K562 (cell line): ENCODE measurements around the gene ZNF106. TPM values are rescaled to one million over a fixed set of nuclear protein-coding genes. Genes with fewer than 3 reads are reported as not detected.

Source experiments
- ELF1 ChIP-seq: fragments of 200-800 bp; sonication (Bioruptor generic); IDR thresholded peaks from 2 replicates; pipeline ENCODE4 v1.6.1; 2016; ENCODE audit warnings: missing genetic modification characterization, missing compliant biosample characterization
- EWSR1 ChIP-seq: fragments of 450-650 bp; IDR thresholded peaks from 2 replicates; pipeline ENCODE4 v1.6.1; 2018; ENCODE audit warnings: borderline replicate concordance, mild to moderate bottlenecking, low read depth, moderate library complexity; ENCODE audit not compliant: partially characterized antibody
- FOXJ3 ChIP-seq: sonication (generic); formaldehyde crosslinking; IDR thresholded peaks from 2 replicates; pipeline ENCODE4 v1.4.0; 2020; ENCODE audit warnings: mild to moderate bottlenecking, missing genetic modification reagents
- FOXM1 ChIP-seq, 2 experiments: fragments of 450-650 bp in 1 of 2; sonication (generic) in 1 of 2; formaldehyde crosslinking in 1 of 2; IDR thresholded peaks; 2 replicates each; pipeline versions ENCODE4 v1.6.1 to v1.9.0; 2017 to 2022; ENCODE audit warnings: low read depth in 2 of 2, mild to moderate bottlenecking in 2 of 2, missing genetic modification reagents in 1 of 2, moderate library complexity in 1 of 2
- HDAC2 ChIP-seq: fragments of 450-650 bp; IDR thresholded peaks from 2 replicates; pipeline ENCODE4 v1.6.1; 2016; ENCODE audit warnings: mild to moderate bottlenecking
- PTRF ChIP-seq: fragments of 450-650 bp; IDR thresholded peaks from 2 replicates; pipeline ENCODE4 v1.6.1; 2016; ENCODE audit warnings: mild to moderate bottlenecking, missing genetic modification characterization, missing compliant biosample characterization
- RCOR1 ChIP-seq, 2 experiments: IDR thresholded peaks; 2 replicates each; pipeline ENCODE4 v1.6.1; 2012; ENCODE audit warnings: low read depth in 2 of 2, low read length in 2 of 2, borderline replicate concordance in 1 of 2, improper control_type of control experiment in 1 of 2
- RNF2 ChIP-seq: sonication (generic); IDR thresholded peaks from 2 replicates; pipeline ENCODE4 v1.6.1; 2016
- TBL1XR1 ChIP-seq, 2 experiments: IDR thresholded peaks; 2 replicates each; pipeline ENCODE4 v1.6.1; 2012; ENCODE audit warnings: improper control_type of control experiment in 2 of 2, low read length in 2 of 2, mild to moderate bottlenecking in 1 of 2
- ZNF224 ChIP-seq: sonication (generic); formaldehyde crosslinking; IDR thresholded peaks from 2 replicates; pipeline ENCODE4 v1.8.0; 2022; ENCODE audit warnings: mild to moderate bottlenecking, missing genetic modification reagents
- ZNF274 ChIP-seq: IDR thresholded peaks from 2 replicates; pipeline ENCODE4 v1.6.1; 2011; ENCODE audit warnings: low read depth, mild to moderate bottlenecking, low read length, moderate library complexity, borderline replicate concordance
- ZNF766 ChIP-seq: fragments of 200-800 bp; sonication (Bioruptor generic); conservative IDR thresholded peaks from 2 replicates; pipeline ENCODE4 v1.6.1; 2016; ENCODE audit warnings: missing genetic modification characterization, missing compliant biosample characterization
- polyA plus RNA-seq, 8 experiments: library from polyadenylated mRNA; depleted of rRNA in 4 of 8; stranded (reverse) in 5 of 8; unstranded in 3 of 8; fragments of >200 nt; fragmentation: Nextera tagmentation in 2 of 8; fragmentation: Illumina TruSeq in 1 of 8; extraction: Ambion mirVana in 2 of 8; extraction: Trizol in 1 of 8; gene quantifications; 2 replicates each; pipeline versions ENCODE4 v1.2.1 to v1.2.3, GENCODE V29; 2011 to 2014; ENCODE audit warnings: inconsistent platforms in 1 of 8, missing spikeins in 1 of 8
- total RNA-seq, 7 experiments: library from RNA; depleted of rRNA in 6 of 7; stranded (reverse); fragments of >200 nt in 6 of 7; fragmentation: Illumina TruSeq in 2 of 7; extraction: Trizol in 2 of 7; gene quantifications; 2 replicates each; pipeline versions ENCODE4 v1.2.1 to v1.2.3, GENCODE V29; 2011 to 2021; ENCODE audit warnings: low replicate concordance in 1 of 7
- TF ChIP-seq, protein P1 (sequence below): fragments of 450-650 bp; IDR thresholded peaks from 2 replicates; pipeline ENCODE4 v1.6.1; 2016; ENCODE audit warnings: mild to moderate bottlenecking, moderate library complexity
- TF ChIP-seq, protein P2 (sequence below), 2 experiments: fragments of 450-650 bp; IDR thresholded peaks; 2 replicates each; pipeline ENCODE4 v1.6.1; 2016

The ZNF106 gene
- total and polyA plus RNA-seq, 9 of the 15 experiments (the other 6 are each of a cell fraction or from before 2014, with no cell fraction given), result 14.4 to 55.3 (median 33.7) TPM

DNA sequence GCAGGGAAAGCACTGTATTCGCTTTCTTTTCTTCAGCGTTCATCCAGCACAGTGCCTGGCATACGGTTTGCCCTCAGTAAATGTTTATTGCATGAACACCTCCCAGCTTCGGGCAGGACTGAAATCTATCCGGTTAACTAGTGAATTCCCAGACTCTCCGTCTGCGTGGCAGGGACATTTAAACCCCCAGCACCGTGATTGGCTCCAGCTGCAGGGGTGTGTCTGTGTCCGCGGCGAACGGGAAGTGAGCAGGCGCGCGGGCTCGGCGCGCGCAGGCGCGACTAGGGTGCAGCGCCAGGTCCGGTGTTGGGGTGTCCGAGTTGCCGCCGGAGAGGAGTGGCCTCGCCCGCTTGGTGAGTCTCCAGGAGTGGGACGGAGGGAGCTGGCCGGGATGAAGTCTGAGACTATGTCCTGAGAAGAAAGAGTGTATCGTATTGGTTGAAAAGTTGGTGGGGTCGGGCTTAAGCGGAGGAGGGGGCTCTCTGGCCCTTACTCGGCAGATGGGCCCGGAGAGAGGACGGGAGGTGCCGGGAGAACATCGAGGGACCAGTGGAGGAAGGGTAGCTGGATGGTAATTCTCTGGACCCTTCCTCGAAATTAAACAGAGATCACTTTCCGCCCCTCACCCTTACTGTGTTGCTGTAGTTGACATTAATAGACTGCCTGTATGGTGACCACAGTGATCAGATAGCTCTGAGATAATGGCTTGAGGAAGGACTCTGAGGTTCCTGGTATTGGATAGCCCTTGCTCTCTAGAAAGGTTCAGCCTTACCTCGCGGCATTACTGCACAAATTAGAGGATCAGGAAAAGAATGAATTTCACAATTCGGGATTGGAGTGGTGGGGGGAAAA lies 4.6 kb upstream of the ZNF106 start, which contains the start of gene SNAP23 (continued):
- TF ChIP-seq, protein P1, sequence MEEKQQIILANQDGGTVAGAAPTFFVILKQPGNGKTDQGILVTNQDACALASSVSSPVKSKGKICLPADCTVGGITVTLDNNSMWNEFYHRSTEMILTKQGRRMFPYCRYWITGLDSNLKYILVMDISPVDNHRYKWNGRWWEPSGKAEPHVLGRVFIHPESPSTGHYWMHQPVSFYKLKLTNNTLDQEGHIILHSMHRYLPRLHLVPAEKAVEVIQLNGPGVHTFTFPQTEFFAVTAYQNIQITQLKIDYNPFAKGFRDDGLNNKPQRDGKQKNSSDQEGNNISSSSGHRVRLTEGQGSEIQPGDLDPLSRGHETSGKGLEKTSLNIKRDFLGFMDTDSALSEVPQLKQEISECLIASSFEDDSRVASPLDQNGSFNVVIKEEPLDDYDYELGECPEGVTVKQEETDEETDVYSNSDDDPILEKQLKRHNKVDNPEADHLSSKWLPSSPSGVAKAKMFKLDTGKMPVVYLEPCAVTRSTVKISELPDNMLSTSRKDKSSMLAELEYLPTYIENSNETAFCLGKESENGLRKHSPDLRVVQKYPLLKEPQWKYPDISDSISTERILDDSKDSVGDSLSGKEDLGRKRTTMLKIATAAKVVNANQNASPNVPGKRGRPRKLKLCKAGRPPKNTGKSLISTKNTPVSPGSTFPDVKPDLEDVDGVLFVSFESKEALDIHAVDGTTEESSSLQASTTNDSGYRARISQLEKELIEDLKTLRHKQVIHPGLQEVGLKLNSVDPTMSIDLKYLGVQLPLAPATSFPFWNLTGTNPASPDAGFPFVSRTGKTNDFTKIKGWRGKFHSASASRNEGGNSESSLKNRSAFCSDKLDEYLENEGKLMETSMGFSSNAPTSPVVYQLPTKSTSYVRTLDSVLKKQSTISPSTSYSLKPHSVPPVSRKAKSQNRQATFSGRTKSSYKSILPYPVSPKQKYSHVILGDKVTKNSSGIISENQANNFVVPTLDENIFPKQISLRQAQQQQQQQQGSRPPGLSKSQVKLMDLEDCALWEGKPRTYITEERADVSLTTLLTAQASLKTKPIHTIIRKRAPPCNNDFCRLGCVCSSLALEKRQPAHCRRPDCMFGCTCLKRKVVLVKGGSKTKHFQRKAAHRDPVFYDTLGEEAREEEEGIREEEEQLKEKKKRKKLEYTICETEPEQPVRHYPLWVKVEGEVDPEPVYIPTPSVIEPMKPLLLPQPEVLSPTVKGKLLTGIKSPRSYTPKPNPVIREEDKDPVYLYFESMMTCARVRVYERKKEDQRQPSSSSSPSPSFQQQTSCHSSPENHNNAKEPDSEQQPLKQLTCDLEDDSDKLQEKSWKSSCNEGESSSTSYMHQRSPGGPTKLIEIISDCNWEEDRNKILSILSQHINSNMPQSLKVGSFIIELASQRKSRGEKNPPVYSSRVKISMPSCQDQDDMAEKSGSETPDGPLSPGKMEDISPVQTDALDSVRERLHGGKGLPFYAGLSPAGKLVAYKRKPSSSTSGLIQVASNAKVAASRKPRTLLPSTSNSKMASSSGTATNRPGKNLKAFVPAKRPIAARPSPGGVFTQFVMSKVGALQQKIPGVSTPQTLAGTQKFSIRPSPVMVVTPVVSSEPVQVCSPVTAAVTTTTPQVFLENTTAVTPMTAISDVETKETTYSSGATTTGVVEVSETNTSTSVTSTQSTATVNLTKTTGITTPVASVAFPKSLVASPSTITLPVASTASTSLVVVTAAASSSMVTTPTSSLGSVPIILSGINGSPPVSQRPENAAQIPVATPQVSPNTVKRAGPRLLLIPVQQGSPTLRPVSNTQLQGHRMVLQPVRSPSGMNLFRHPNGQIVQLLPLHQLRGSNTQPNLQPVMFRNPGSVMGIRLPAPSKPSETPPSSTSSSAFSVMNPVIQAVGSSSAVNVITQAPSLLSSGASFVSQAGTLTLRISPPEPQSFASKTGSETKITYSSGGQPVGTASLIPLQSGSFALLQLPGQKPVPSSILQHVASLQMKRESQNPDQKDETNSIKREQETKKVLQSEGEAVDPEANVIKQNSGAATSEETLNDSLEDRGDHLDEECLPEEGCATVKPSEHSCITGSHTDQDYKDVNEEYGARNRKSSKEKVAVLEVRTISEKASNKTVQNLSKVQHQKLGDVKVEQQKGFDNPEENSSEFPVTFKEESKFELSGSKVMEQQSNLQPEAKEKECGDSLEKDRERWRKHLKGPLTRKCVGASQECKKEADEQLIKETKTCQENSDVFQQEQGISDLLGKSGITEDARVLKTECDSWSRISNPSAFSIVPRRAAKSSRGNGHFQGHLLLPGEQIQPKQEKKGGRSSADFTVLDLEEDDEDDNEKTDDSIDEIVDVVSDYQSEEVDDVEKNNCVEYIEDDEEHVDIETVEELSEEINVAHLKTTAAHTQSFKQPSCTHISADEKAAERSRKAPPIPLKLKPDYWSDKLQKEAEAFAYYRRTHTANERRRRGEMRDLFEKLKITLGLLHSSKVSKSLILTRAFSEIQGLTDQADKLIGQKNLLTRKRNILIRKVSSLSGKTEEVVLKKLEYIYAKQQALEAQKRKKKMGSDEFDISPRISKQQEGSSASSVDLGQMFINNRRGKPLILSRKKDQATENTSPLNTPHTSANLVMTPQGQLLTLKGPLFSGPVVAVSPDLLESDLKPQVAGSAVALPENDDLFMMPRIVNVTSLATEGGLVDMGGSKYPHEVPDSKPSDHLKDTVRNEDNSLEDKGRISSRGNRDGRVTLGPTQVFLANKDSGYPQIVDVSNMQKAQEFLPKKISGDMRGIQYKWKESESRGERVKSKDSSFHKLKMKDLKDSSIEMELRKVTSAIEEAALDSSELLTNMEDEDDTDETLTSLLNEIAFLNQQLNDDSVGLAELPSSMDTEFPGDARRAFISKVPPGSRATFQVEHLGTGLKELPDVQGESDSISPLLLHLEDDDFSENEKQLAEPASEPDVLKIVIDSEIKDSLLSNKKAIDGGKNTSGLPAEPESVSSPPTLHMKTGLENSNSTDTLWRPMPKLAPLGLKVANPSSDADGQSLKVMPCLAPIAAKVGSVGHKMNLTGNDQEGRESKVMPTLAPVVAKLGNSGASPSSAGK, result no peak
- TF ChIP-seq PTRF (tag) (no peak), HDAC2 (peak; percentile 46), ZNF274 (no peak), ZNF766 (CRISPR knock-in tag) (no peak), EWSR1 (no peak), RCOR1 (IDR thresholded peaks at IDR 0.05; ENCODE audit: borderline replicate concordance in 1 of 2, low read depth in 2 of 2, low read length in 2 of 2) (peak in 1 of 2 experiments; percentile 32; a peak in 1 of 4 replicates), ELF1 (tag) (peak; percentile 69), RNF2 (peak; percentile 38; the same call in 1 of the 2 replicates), FOXJ3 (CRISPR knock-in tag) (no peak), FOXM1 (IDR thresholded peaks at IDR 0.05; ENCODE audit: low read depth) (0 out of 2 replicates have a peak, but pooled peaks have one; percentile 6), FOXM1 (CRISPR knock-in tag; IDR thresholded peaks at IDR 0.05; ENCODE audit: low read depth) (no peak), ZNF224 (CRISPR knock-in tag) (no peak), TBL1XR1 (IDR thresholded peaks at IDR 0.05; ENCODE audit: low read length in 2 of 2) (0 out of 4 replicates have a peak, but pooled peaks of 1 of the 2 experiments have one; percentile 1)
- TF ChIP-seq, protein P2, sequence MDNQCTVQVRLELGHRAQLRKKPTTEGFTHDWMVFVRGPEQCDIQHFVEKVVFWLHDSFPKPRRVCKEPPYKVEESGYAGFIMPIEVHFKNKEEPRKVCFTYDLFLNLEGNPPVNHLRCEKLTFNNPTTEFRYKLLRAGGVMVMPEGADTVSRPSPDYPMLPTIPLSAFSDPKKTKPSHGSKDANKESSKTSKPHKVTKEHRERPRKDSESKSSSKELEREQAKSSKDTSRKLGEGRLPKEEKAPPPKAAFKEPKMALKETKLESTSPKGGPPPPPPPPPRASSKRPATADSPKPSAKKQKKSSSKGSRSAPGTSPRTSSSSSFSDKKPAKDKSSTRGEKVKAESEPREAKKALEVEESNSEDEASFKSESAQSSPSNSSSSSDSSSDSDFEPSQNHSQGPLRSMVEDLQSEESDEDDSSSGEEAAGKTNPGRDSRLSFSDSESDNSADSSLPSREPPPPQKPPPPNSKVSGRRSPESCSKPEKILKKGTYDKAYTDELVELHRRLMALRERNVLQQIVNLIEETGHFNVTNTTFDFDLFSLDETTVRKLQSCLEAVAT (IDR thresholded peaks at IDR 0.05), result peak; percentile 53 to 81; a peak in 2 of 4 replicates
